GM23248 (cell line): ENCODE results near the gene C7orf57. TPM values are rescaled to one million over a fixed set of nuclear protein-coding genes. Genes with fewer than 3 reads are reported as not detected.

Experiments
- DNase-seq: peaks from one replicate; pipeline ENCODE4 v3.0.0-alpha.2; 2015
- H2AFZ ChIP-seq: fragments of 200-600 bp; sonication (generic); 2 replicates; pipeline ENCODE4 v1.6.1; 2016; ENCODE audit warnings: antibody characterized with exemption
- H3F3A ChIP-seq: fragments of 200-600 bp; sonication (generic); 2 replicates; pipeline ENCODE4 v1.6.1; 2016; ENCODE audit warnings: mild to moderate bottlenecking, antibody characterized with exemption, mixed run types; ENCODE audit not compliant: insufficient read depth
- H3K27ac ChIP-seq: fragments of 200-600 bp; sonication (generic); 2 replicates; pipeline ENCODE4 v1.5.1; 2016; ENCODE audit warnings: mild to moderate bottlenecking
- H3K27me3 ChIP-seq: fragments of 200-600 bp; sonication (generic); replicated peaks from 2 replicates; pipeline ENCODE4 v1.6.1; 2016; ENCODE audit warnings: mild to moderate bottlenecking; ENCODE audit not compliant: insufficient read depth
- H3K36me3 ChIP-seq: fragments of 200-600 bp; sonication (generic); 2 replicates; pipeline ENCODE4 v1.6.1; 2016; ENCODE audit warnings: low read depth, mild to moderate bottlenecking
- H3K4me1 ChIP-seq: fragments of 200-600 bp; sonication (generic); 2 replicates; pipeline ENCODE4 v1.6.1; 2016; ENCODE audit warnings: mild to moderate bottlenecking; ENCODE audit not compliant: insufficient read depth
- H3K4me2 ChIP-seq: fragments of 200-600 bp; sonication (generic); one replicate; pipeline ENCODE4 v1.6.1; 2016; ENCODE audit warnings: mild to moderate bottlenecking; ENCODE audit not compliant: unreplicated experiment
- H3K4me3 ChIP-seq: fragments of 200-600 bp; sonication (generic); 2 replicates; pipeline ENCODE4 v1.5.1; 2016; ENCODE audit warnings: mild to moderate bottlenecking
- H3K79me2 ChIP-seq: fragments of 200-600 bp; sonication (generic); 2 replicates; pipeline ENCODE4 v1.6.1; 2016; ENCODE audit warnings: mild to moderate bottlenecking; ENCODE audit not compliant: insufficient read depth
- H3K9ac ChIP-seq: fragments of 200-600 bp; sonication (generic); 2 replicates; pipeline ENCODE4 v1.6.1; 2016; ENCODE audit warnings: mild to moderate bottlenecking
- H3K9me2 ChIP-seq: fragments of 200-600 bp; sonication (generic); 2 replicates; pipeline ENCODE4 v1.6.1; 2016; ENCODE audit warnings: mixed run types, mild to moderate bottlenecking, moderate library complexity; ENCODE audit not compliant: insufficient read depth
- H3K9me3 ChIP-seq: fragments of 200-600 bp; sonication (generic); one replicate; pipeline ENCODE4 v1.6.1; 2017; ENCODE audit warnings: low read depth
- H4K20me1 ChIP-seq: fragments of 200-600 bp; sonication (generic); 2 replicates; pipeline ENCODE4 v1.6.0; 2016; ENCODE audit not compliant: insufficient read depth
- EZH2 ChIP-seq: fragments of 200-600 bp; sonication (generic); IDR thresholded peaks from 2 replicates; pipeline ENCODE4 v1.6.1; 2018; ENCODE audit warnings: antibody characterized with exemption, mild to moderate bottlenecking; ENCODE audit not compliant: insufficient read depth, poor library complexity, severe bottlenecking
- EZH2phosphoT487 ChIP-seq: fragments of 200-600 bp; sonication (generic); IDR thresholded peaks from 2 replicates; pipeline ENCODE4 v1.6.1; 2018; ENCODE audit warnings: antibody characterized with exemption, moderate library complexity, mild to moderate bottlenecking, low read depth; ENCODE audit not compliant: insufficient read depth
- WGBS, 2 experiments: methylation state at CpG; one replicate each; pipeline ENCODE4 v1.1.6; 2015 to 2017; ENCODE audit warnings: low lambda C conversion rate in 2 of 2, low coverage in 1 of 2; ENCODE audit errors: missing lambda C conversion rate in 2 of 2; 5-methylcytosine and 5-hydroxymethylcytosine counted together
- in situ Hi-C: fragments of 300-500 bp; cut with MboI; formaldehyde crosslinking; loops from 2 replicates; pipeline ENCODE4 v1.15.0; 2020
- polyA plus RNA-seq: library from polyadenylated mRNA; unstranded; fragments of >200 nt; fragmentation: Nextera tagmentation; extraction: Ambion mirVana; gene quantifications from 2 replicates; pipeline ENCODE4 v1.2.1, GENCODE V29; 2016
- total RNA-seq: library from RNA; depleted of rRNA; stranded (reverse); fragments of >200 nt; shearing (Covaris generic); gene quantifications from 2 replicates; pipeline ENCODE4 v1.2.3, GENCODE V29; 2014

Gene C7orf57
- total and polyA plus RNA-seq, 2 experiments from 2014 or later, result not detected

DNA sequence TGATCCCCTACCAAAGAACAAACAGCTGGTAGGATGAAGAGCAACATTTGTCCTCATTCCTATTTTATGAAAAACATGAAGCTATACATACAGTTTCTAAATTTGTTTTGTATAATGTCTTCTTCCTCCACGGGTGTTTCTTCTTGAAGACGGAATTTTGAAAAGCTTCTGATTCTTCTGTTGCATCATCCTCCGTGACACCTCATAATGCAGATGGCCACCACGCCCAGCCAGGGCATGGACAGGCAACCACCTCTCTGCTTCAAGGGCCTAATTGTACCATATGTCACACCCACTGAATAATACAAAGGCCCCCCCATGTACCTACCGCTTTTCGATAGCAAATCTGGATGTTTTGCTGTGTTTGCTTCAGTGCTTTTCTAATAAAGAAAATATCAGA is 6.4 kb upstream of the C7orf57 start, which contains the start of gene SUN3:
SUN3 (minus strand) TSS at position 170 of the 400 bp plus-strand sequence; CDS start at position 1, 169 bp downstream.
- H3K4me3 ChIP-seq, result no peak within 1 kb of the TSS
- H3K9me2 ChIP-seq, result no peaks in the 10 kb centered on the region
- no peak for TF ChIP-seq EZH2phosphoT487
- no peak for TF ChIP-seq EZH2
- H3K27me3 ChIP-seq, result peaks cover 3% of the 10 kb centered on the region; the same call in 1 of the 2 replicates
- no peak within 1 kb of the TSS for H3K4me2 ChIP-seq
- H3K4me1 ChIP-seq, result no peaks in the 10 kb centered on the region
- H3F3A ChIP-seq, result no peaks in the 10 kb centered on the region
- H3K79me2 ChIP-seq, result no peaks in the 10 kb centered on the region
- H3K27ac ChIP-seq, result no peak within 1 kb of the TSS
- no peak within 1 kb of the TSS for H3K9ac ChIP-seq
- H2AFZ ChIP-seq, result no peak within 1 kb of the TSS
- in situ Hi-C loops, result no loop called here
- H3K9me3 ChIP-seq, result no peaks in the 10 kb centered on the region
- no peaks in the 10 kb centered on the region for H3K36me3 ChIP-seq
- no peak for DNase-seq
- WGBS, 2 experiments, result 61 to 64% methylated on average over 6 of the region's 6 CpGs
- H4K20me1 ChIP-seq, result no peaks in the 10 kb centered on the region

DNA sequence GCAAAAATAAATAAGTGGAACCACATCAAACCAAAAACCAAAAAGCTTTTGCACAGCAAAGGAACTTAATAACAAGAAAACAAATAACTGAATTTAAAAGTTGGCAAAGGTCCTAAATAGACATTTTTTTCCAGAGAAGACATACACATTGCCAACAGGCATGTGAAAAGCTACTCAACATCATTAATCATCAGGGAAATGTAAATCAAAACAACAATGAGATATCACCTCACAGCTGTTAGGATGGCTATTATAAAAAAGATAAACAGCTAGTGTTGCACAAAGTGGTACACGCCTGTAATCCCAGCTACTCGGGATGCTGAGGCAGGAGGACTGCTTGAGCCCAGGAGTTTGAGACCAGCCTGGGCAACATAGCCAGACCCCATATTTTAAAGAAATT is 4.2 kb upstream of the C7orf57 start:
- TF ChIP-seq EZH2 (no peak), EZH2phosphoT487 (no peak)
- Histone ChIP-seq H3K79me2 (no peaks in the 10 kb centered on the region), H3K9me3 (no peaks in the 10 kb centered on the region), H2AFZ (no peak overlapping the region), H3K4me3 (no peak overlapping the region), H3K9me2 (no peaks in the 10 kb centered on the region), H3K36me3 (no peaks in the 10 kb centered on the region), H3K4me2 (no peak overlapping the region), H3K9ac (no peak overlapping the region), H3F3A (no peaks in the 10 kb centered on the region), H3K27ac (no peak overlapping the region), H3K27me3 (0 out of 2 replicates have a peak, but pooled peaks cover under 1% of the 10 kb centered on the region), H4K20me1 (no peaks in the 10 kb centered on the region), H3K4me1 (no peaks in the 10 kb centered on the region)
- in situ Hi-C loops, result no loop called here
- no peak for DNase-seq
- 73 to 78% methylated on average over 2 of the region's 2 CpGs for WGBS, 2 experiments

DNA sequence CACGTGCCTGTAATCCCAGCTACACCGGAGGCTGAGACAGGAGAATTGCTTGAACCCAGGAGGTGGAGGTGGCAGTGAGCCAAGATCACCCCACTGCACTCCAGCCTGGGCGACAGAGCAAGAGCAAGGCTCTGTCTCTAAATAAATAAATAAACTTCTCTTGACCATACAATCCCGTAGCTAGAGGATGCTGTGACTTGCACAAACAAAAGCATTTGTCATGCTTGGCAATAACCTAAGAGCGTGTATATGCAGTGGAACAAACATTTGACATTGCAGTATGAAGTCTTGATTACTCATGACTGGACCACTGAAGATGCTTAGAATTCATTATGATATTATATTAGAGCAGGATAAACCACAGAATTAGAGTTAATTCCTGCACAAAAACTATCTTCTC is 1.4 kb upstream of the C7orf57 start:
- no peak overlapping the region for H3K4me3 ChIP-seq
- WGBS, 2 experiments, result 68 to 74% methylated on average over 5 of the region's 5 CpGs
- H2AFZ ChIP-seq, result no peak overlapping the region
- in situ Hi-C loops, result no loop called here
- no peaks in the 10 kb centered on the region for H3K36me3 ChIP-seq
- H3K4me2 ChIP-seq, result no peak overlapping the region
- no peak overlapping the region for H3K27ac ChIP-seq
- H3K27me3 ChIP-seq, result 0 out of 2 replicates have a peak, but pooled peaks cover 6% of the 10 kb centered on the region
- no peak for TF ChIP-seq EZH2phosphoT487
- DNase-seq, result no peak
- H3K4me1 ChIP-seq, result no peaks in the 10 kb centered on the region
- H3K9me2 ChIP-seq, result no peaks in the 10 kb centered on the region
- H3K9ac ChIP-seq, result no peak overlapping the region
- H3K79me2 ChIP-seq, result no peaks in the 10 kb centered on the region
- no peaks in the 10 kb centered on the region for H3K9me3 ChIP-seq
- H3F3A ChIP-seq, result no peaks in the 10 kb centered on the region; the same call in 1 of the 2 replicates
- H4K20me1 ChIP-seq, result no peaks in the 10 kb centered on the region

DNA sequence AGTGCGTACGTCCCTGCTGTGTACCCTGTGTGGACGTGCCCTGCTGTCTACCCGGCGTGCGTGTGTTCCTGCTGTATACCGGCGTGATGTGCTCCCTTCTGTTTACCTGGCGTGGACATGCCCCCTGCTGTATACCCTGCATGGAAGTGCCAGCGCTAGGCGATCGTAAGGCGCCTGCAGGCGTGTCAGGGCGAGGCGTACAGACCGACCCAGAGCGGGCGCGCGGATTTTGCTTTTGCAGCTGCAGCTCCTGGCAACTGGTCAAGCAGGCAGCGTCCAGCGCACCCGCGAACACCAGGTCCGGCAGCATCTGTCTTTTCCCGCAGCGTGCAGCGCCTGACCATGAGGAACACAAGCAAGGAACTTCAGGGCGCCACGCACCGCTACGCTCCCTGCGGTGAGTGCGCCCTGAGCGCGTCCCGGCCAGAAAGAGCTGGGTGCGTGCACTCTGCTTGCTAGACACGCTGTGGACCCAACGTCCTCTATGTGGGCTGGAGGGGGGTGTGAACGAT is 680 bp downstream of the C7orf57 start:
- peak; percentile 72 for DNase-seq
- H4K20me1 ChIP-seq, result no peaks in the 10 kb centered on the region
- H3K27ac ChIP-seq, result no peak overlapping the region
- in situ Hi-C loops, result no loop called here
- no peaks in the 10 kb centered on the region for H3K9me2 ChIP-seq
- peak overlapping the region; percentile 88 for H3K4me2 ChIP-seq
- 0 to 3% methylated on average over 42 of the region's 42 CpGs for WGBS, 2 experiments
- peak overlapping the region; percentile 72 for H3K4me3 ChIP-seq
- peak overlapping the region; percentile 76 for H2AFZ ChIP-seq
- H3K27me3 ChIP-seq, result 0 out of 2 replicates have a peak, but pooled peaks cover 6% of the 10 kb centered on the region
- no peaks in the 10 kb centered on the region for H3K9me3 ChIP-seq
- H3K36me3 ChIP-seq, result no peaks in the 10 kb centered on the region
- peaks cover 2% of the 10 kb centered on the region; the same call in 1 of the 2 replicates for H3K4me1 ChIP-seq
- H3K9ac ChIP-seq, result peak overlapping the region; percentile 68
- TF ChIP-seq EZH2phosphoT487 (no peak), EZH2 (no peak)
- no peaks in the 10 kb centered on the region for H3K79me2 ChIP-seq
- H3F3A ChIP-seq, result peaks cover 5% of the 10 kb centered on the region
